Fibroblast of the aortic adventitia (primary cell): ENCODE data around the gene ABCA1. TPM values are rescaled to one million over a fixed set of nuclear protein-coding genes. Genes with fewer than 3 reads are reported as not detected.
A peak's percentile ranks its signal among the peaks of the same experiment; 100 is the strongest.

ENCODE experiments used
- DNase-seq: peaks from one replicate; pipeline ENCODE4 v3.0.0-alpha.2; 2010; ENCODE audit warnings: low read depth
- H3K4me3 ChIP-seq: 2 replicates; pipeline ENCODE4 v1.5.1; 2011; ENCODE audit warnings: low read depth, mild to moderate bottlenecking, control low read depth, low read length, moderate library complexity
- total RNA-seq: library from RNA; depleted of rRNA; stranded (reverse); fragments of >200 nt; gene quantifications from 2 replicates; pipeline ENCODE4 v1.2.3, GENCODE V29; 2012; ENCODE audit warnings: low replicate concordance
- TF ChIP-seq, protein P1 (sequence below): IDR thresholded peaks from 2 replicates; pipeline ENCODE4 v1.5.1; 2011; ENCODE audit warnings: mild to moderate bottlenecking, low read length, control low read depth, inconsistent platforms; ENCODE audit not compliant: insufficient read depth

ABCA1 gene
- total RNA-seq, 1 donor, result 40.1 TPM

DNA sequence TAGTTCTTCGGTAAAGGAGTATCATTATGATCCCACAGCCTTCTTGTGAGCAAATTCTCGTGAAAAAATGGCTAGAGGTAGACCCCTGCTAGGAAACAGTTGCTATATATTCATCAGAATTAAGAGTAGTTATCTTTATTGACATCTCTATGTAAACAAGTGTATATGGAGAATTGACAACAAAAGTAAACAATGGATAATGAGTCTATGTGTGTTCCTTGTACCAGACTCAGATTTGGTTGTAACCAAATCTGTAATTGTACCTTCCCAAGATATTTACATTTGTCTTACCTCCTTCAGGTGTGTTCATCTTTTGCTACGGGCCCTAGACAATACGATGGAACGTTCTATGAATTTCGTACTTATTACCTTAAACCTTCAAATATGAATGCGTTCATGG is 161.9 kb downstream of the ABCA1 start:
- TF ChIP-seq, protein P1, sequence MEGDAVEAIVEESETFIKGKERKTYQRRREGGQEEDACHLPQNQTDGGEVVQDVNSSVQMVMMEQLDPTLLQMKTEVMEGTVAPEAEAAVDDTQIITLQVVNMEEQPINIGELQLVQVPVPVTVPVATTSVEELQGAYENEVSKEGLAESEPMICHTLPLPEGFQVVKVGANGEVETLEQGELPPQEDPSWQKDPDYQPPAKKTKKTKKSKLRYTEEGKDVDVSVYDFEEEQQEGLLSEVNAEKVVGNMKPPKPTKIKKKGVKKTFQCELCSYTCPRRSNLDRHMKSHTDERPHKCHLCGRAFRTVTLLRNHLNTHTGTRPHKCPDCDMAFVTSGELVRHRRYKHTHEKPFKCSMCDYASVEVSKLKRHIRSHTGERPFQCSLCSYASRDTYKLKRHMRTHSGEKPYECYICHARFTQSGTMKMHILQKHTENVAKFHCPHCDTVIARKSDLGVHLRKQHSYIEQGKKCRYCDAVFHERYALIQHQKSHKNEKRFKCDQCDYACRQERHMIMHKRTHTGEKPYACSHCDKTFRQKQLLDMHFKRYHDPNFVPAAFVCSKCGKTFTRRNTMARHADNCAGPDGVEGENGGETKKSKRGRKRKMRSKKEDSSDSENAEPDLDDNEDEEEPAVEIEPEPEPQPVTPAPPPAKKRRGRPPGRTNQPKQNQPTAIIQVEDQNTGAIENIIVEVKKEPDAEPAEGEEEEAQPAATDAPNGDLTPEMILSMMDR, result no peak
- no peak for DNase-seq
- no peak overlapping the region for H3K4me3 ChIP-seq

DNA sequence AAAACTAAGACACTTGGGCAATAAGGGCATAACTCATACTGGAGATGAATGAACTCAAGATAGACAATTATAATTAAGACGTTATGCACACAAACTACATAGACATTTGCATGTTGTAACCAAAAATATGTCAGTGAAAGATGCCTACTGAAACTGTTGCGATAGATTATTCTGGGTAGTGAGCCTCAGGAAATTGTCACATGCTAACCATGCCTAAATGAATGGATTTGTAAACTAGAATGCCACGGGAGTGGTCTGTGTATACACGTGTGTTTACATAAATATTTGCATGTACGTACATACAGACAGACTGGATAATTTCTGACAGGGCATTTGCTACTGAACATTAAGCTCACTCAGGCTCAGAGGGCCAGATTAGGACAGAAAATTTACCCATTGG is 162.8 kb downstream of the ABCA1 start:
- no peak for DNase-seq
- TF ChIP-seq, protein P1, result no peak

DNA sequence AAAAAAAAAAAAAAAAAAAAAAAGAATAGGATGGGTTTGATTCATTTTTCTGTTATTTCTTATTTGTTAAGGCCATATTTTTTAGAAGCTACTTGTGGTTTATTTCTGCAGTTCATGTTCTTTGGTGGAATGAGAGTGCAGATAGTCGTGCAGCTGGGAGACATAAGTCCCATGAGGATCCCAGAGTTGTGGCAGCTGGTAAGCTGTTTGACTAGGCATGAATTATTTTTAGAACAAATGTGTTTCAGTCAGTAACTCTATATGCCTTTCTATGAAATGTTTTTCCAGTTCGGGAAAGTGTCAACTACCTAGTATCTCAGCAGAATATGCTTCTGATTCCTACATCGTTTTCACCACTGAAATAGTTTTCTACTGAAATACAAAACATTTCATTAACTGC is 169.0 kb downstream of the ABCA1 start:
- TF ChIP-seq, protein P1, result no peak
- DNase-seq, result no peak
- H3K4me3 ChIP-seq, result no peak overlapping the region

More for the DNA sequence above, 162.8 kb downstream of the ABCA1 start:
- H3K4me3 ChIP-seq, result no peak overlapping the region

DNA sequence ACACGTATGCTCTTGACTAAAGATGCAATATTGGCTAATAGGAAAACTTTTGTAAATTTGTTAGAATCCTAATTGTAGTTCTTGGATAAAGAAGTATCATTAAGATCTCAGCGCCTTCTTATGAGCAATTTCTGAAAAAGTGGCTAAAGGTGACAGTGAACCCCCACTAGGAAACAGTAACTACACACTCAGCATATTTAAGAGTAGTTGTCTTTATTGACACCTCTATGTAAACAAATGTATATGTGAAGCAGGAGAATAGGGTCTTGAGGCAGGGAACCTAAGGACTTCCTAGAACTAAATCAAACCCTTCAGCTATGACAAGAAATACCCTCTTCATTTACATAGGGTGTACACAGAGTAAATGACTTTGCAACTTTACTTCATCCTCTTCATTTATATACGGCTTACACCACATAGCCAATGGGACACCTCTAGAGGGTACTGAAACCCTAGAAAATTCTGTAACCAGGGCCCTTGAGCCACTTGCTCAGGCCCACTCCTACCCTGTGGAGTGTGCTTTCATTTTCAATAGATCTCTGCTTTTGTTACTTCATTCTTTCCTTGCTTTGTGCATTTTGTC is 177.7 kb downstream of the ABCA1 start:
- TF ChIP-seq, protein P1, result no peak
- no peak overlapping the region for H3K4me3 ChIP-seq
- DNase-seq, result no peak

DNA sequence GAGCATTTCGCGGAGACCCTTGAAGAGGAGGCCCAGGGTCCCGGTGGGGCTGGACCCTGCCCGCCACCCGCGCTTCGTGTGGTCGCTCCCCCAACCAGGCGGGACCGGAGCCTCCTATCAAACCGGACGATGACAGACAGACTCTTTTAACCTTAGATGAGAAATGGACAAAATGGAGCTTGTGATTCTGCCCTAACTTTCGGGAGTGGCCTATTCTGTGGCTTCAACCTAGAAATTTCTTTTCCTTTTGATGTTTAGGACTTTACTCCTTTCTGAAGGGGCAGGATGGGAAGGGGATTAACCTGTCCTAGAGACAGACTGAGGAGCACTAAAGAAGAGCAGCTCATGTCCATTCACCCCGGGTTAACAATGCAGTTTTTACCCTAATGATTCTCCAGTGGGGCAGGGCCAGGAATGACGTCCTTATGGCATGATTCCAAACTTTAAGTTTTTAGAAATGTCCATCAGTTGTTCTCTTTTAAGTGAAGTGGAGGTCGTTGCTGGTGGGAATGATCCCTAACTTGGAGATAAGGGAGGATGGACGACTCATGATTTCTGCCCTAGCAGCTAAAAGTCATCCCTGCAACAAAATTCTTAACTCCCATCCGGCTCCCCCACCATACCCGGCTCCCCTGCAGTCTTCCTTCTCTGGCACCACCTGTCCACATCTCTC is 179.5 kb downstream of the ABCA1 start:
- TF ChIP-seq, protein P1, result no peak
- DNase-seq, result peak; percentile 48
- peak overlapping the region; percentile 86 for H3K4me3 ChIP-seq

DNA sequence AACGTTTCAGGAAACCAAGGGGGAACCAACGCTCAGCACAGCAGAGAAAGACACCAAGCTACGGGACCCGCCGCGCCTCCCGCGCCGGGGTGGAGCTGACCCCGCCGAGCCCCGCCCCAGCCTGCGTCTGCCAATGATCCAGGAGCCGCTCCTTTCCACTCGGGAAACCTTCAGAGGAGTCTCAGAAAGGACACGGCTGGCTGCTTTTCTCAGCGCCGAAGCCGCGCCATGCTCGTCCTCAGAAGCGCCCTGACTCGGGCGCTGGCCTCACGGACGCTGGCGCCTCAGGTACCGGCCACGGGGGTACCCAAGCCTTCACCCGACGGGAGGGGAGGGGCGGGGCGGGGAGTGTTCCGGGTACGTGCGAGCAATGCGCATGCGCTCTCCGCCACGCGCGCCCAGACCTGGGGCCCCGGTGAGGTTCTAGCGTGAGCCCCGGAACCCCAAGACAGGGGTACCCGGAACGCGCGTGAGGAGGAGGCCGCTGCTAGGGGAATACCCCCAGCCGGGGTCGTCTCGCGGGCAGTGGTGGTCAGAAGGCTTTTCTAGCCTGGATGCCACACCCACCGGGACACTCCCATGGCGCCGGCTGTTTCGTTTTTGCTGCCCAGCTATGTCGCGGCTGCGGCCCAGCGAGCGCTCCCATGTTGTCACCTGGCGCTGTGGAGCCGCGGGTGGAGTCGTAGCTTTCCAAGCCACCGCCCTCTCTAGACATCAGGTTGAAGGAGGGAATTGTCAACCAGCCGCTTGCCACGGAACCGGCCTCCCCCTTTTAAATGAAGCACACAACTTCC is 180.2 kb downstream of the ABCA1 start, which contains the start of gene NIPSNAP3A:
TSS of gene NIPSNAP3A (plus strand) at position 119 of the 794 bp plus-strand sequence. CDS start at position 229, 110 bp downstream.
- H3K4me3 ChIP-seq, result peak within 1 kb of the TSS; percentile 86
- peak; percentile 64 for DNase-seq
- TF ChIP-seq, protein P1, result no peak
